Stimulated activated CD8-positive, alpha-beta memory T cell treated with anti-CD3 and anti-CD28 coated beads, Interleukin-7, amount 100 ng/mL, for 48 hours (primary cell): ENCODE data around the gene KLK11.

Experiments used
- DNase-seq, 2 donors: peaks; one replicate each; pipeline ENCODE4 v3.0.0-alpha.2; 2020; ENCODE audit warnings: low read depth in 1 of 2; ENCODE audit errors: extremely low read depth in 1 of 2

Gene KLK11, protein sequence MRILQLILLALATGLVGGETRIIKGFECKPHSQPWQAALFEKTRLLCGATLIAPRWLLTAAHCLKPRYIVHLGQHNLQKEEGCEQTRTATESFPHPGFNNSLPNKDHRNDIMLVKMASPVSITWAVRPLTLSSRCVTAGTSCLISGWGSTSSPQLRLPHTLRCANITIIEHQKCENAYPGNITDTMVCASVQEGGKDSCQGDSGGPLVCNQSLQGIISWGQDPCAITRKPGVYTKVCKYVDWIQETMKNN

DNA sequence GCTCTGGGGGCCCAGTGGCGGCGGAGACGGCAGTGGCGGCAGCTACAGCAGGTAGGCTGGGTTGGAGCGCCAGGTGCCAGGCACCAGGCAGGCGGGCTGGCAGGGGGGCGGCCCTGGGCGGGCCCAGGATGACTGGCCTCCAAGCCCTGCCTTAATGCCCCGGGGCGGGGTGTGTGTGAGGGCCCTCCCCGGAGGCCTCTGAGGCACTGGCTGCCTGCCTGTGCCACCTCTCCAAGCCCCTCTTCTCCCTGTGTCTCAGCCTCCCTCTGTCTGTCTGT is at the start of gene KLK11:
Gene KLK11 (minus strand): TSS at position 63 of the 278 bp plus-strand sequence. CDS start 985 bp downstream, outside the sequence.
- no peak for DNase-seq

DNA sequence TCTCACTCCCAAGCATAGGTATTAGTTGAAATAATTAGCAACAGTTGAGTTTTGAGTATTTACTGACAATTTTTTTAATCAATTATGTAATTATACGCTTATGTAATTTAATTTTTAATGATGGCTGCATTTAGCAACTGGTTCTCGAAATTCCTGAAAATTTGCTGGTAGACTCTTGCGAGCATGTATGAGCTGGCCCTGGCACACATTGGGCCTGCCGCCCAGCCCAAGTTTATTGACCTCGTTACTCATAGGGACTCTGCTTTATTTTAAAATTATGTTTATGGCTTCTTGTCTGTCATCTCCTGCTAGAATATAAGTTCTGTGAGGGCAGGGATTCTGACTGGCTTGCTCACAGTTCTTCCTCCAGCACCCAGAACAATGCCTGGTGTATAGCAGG is 49.6 kb upstream of the KLK11 start:
- no peak for DNase-seq

DNA sequence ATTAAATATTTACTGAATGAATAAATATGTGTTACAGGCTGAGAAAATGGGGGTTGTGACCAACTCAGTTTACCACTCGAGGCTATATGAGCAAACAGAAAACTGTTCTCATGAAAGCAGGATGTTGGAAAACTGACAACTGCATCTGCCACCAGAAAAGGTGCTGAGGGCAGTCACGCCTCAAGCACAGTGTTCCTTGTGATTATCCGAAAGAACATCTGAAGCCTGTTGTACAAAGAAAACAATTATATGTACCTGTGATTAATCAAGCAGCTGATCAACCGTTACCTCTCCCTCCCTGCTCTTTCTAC is 44.6 kb upstream of the KLK11 start:
- DNase-seq: no peak

DNA sequence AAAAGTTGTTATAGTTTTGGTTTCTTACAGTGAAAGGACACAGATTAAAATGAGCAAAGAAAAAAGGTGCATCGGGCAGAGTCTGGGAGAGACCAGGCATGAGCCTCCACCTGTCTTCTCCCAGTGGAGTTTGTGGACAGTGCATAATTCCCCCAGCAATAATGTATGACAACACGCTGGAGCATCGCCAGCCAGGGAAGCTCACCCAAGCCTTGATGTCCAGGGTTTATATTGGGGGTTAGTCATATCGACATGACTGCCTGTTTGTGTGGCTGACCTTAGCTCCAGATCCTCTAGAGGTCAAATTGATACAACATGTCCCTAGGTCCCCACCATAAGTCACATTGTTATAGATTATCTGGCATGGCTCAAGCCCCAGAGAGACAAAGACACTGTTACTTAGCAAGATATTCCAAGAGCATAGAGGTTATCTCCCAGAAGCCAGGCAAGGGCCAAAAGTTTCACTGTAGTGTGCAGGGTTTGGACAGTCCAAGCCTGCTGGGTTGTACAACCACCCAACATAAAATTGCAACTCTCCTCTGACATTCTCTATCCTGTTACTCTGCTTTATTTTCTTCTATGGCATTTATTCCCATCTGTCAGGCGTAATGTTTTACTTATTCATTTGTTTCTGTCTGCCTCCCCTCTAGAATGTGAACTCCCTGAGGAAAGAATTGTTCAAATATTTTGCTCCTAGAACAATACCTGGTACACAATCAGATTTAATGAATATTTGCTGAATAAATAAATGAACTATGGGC is 44.1 kb upstream of the KLK11 start:
- DNase-seq: no peak

DNA sequence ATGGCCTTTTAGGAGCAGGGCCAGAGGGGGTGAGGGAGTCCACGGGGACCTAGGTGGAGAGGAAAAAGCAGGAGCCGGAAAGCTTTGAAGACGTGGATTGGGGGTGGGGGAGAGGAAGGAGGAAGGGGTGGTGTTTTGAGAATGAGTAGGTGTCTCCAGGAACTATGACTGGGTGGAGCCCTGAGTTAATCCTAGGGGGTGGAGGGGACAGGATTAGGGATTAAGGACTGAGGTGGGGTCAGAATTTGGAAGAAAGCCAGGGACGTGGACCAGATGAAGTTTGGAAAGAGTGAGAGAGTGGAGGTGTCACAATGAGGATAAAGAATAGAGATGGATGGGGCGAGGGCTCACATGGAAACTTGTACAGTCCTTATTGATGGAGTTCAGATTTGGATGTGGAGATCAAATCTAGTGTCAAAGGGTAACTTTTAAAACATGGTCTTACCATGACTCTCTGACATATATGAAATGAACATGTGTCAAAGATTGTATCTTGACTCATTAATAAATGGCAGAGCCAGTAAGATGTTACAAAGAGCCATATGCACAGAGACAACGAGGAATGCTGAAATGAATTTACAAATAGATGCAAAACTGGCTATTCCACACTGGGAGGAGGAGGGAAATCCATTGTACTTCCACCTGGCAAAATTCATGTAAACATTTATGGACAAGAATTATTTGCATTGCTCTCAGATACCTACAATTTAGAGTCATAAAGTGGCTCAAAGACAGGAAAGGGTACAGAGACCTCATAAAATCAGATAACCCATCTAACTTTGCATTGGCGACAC is 40.2 kb upstream of the KLK11 start:
- DNase-seq: no peak

DNA sequence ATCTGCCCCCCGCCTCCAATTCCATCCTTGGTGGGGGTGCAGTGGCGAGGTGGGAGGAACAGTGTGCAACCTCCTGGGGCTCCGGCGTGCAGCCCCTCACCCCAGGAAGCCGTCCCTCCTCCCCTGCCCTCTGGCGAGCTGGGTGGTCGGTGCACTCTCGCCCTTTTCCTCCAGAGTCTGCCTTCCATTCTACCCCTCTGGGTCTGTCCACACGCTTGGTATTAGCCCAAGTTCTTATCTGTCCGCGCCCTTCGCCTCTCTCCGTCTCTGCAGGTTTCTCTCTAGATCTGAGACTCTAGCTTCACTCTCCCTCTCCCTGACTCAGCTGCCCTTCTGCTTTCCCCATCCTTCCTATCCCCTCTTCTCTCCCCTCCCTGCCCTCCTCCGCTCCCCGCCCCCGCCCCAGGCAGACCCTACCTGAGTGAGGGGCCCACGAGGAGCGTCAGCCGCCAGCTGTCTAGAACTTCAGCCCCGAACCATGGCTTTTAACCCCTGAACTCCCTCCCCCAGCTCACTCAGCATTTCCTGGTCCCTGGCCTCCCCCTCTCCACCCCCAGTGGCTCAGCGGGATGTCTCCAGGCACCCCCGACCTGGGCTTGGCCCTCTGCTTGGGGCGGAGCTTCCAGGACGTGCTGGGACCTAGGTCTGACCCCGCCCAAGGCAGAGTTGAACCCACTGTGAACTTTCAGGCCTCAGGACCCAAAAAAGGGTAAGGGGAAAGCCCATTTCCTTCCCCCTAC is 39.0 kb upstream of the KLK11 start:
- DNase-seq: no peak

DNA sequence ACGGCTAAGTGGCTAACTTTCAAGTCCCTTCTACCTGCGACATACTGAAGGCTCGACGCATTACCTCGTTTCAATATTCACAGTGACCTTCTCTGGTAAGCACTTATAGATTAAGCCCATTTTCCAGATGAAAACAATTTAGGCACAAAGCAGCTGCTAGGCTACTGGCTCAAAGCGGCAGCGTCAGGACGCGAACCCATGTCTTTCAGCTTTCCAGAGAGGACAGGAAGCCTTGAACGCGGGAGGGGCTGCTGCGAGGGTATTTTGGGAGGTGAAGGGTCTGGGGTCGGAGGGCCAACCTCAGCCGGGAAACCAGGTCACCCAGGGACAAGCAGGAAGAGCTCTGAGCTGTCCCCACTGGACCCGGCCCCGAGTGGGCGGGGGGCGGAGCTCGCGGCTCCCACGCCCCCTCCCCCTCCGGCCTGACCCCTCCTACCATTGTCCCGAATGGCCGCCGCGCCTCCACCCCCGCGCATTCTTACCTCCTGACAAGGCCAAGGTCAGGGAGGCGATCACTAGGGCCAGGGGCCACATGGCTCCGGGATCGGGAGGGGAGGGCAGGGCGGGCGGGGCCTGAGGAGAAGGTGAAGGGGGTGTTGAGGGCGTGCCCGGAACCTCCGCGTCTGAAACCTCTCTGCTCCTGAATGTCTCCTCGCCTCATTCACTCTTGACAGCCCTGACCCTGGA is 38.3 kb upstream of the KLK11 start, which contains the start of gene KLK13:
Gene KLK13 (minus strand): TSS at position 559 of the 687 bp plus-strand sequence. CDS start 25 bp downstream, at position 534.
- no peak for DNase-seq

DNA sequence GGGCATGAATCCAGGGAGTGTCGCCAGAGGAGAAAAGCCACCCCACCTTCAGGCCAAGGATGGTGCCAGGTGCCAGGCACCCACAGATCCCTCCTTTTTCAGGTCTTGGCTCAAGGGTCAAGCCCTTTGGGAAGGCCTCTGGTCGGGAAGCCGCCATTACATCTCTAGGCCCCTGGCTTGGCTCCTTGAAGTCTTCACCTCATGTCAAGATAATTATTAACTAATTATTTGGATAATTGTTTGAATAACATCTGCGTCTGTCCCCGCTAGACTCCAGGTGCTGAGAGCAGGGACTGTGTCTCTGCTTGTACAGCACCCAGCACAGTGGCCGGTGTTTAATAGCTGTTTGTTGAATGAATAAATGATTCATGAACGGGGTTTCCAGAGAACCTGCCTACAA is 37.2 kb upstream of the KLK11 start:
- DNase-seq: no peak

DNA sequence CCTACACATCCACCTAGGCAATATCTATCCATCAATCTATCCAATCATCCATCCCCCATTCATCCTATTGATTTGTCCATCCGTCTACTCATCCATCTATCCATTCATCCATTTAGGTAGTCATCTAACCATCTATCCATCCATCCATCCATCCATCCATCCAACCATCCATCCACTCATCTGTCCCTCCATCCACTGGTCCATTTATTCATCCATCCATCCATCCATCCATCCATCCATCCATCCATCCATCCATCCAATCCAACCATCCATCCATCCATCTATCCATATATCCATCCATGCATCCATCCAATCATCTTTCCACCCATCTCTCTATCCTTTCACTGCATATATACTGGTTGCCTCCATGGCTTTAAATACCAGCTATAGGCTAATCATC is 34.6 kb upstream of the KLK11 start:
- DNase-seq: no peak

DNA sequence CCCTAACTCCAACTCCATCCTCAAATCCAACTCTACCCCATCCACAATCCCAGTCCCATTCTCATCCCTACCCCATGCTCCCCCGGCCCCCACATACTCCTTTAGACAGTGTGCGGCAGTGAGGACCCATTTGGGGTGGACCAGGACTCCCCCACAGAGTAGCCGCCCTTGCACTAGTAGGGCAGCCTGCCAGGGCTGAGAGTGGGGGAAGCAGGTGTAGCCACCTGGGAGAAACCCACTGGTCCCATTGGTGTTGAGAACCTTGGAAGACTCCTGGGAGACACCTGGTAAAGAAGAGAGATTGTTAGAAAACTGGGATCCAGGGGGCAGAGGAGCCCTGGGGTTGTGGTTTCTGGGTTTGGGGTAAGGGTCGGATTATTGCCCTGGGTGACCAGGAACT is 33.9 kb upstream of the KLK11 start:
- no peak for DNase-seq

DNA sequence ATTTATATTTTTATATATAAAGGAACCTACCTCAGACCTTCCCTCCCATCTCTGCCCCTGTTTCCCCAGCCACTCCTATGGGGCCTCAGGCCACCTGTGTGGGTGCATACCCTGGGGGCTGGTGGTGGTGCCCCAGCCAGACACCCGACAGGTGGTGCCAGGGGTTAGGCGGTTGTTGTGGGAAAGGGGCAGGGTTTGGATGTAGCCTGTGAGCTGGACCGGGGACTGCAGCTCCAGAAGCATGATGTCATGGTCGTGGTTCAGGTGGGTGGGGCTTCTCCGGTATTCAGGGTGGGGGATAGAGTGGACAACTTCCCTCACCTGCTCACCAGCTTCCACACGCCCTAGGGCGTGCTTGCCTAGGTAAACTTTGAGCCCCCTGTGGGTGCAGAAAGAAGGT is 33.3 kb upstream of the KLK11 start:
- DNase-seq: no peak

DNA sequence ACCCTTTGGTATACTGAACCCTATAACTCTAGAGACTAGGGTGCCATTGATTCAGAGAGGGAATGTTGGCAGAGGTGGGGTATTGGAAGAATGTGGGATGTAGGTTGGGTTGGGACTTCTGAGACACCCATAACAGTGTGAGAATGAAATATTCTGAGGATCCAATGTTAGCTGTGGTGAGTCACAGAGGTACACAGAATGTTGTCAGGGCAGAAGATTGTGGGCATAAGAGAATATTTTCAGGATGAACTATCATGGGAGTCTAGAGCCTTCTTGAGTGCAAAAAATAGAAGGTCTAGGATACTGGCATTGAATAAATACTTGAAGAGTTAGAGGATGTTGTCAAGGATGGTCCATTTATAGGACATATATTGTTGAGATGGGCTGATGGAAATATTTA is 29.4 kb upstream of the KLK11 start:
- DNase-seq: no peak

DNA sequence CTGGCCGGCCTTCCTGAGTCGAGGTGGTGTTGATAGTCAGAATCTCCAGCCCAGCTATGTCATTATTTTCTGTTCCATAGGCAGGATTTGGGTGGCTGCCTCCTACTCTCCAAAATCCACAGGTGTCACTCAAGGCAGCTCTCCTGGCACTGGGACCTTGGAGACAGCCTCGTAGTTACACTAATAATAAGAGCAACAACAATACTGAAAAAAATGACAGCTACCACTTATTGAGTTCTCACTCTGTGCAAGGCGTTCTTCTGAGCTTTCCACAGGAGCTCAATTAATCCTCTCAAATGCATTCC is 20.6 kb upstream of the KLK11 start:
- DNase-seq: no peak

DNA sequence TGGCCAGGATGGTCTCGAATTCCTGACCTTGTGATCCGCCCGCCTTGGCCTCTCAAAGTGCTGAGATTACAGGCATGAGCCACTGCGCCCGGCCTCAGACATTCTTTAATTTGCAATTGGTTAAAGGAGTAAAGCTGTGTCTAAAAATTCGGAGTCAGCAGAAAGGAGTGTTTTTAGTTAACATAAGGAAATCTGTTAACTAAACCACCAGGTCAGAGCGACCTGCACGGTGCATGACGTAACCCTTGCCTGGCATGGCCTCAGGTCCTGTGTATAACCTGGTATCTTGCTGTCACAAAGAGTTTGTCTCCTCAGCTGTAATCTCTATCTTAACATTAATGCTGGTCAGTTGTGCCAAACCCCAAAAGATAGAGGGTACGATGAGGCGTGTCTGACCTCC is 17.9 kb upstream of the KLK11 start:
- no peak for DNase-seq

DNA sequence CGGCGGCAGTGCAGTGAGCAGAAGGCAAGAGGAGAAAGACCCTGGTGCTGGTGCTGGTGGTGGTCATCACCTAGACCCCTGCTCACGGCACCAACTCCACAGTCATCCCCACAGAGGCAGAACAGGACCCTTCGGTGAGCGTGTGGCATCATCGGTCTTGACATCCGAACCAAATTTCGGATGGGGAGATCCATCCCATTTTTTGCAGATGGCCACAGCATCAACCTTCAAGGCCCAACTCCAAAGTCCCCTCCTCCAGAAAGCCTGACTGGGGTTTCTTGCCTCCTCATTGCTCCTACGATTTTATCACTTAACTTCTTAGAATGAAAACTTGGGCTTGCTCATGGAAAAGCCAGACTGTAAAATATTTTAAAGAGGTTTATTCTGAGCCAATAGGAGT is 17.1 kb upstream of the KLK11 start:
- DNase-seq: no peak

DNA sequence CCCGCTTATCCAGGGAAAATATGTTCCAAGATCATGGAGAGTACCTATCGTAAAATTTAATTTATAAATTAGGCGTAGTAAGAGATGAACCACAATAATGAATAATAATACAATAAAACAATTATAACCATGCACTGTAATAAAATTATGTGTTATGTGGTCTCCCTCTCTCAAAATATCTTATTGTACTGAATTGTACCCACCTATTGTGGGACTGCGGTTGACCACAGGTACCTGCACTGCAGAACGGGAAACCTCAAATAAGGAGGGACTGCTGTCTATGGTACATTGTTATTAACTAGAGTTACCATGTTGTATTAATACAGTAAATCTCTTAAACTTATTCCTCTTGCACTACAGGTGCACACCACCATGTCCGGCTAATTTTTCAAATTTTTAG is 13.7 kb upstream of the KLK11 start:
- DNase-seq: no peak

DNA sequence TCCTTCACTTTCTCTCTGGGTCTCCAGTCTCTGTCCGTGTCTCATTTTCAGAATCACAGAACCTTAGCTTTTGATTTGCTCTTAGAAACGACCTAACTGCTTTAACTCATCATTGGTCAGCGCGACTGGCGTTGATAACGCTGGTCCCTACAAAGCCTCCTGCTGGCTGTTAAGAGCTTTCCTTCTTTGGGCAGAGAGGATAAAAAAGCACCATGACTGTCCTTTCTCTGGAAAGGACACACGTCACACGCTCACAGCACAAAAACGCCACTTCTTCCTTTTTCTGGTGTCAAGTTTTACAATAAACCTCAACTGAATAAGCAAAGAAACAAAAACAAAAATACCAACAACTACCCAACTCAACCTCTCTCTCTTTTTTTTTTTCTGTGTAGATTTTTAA is 10.1 kb upstream of the KLK11 start:
- DNase-seq: no peak

DNA sequence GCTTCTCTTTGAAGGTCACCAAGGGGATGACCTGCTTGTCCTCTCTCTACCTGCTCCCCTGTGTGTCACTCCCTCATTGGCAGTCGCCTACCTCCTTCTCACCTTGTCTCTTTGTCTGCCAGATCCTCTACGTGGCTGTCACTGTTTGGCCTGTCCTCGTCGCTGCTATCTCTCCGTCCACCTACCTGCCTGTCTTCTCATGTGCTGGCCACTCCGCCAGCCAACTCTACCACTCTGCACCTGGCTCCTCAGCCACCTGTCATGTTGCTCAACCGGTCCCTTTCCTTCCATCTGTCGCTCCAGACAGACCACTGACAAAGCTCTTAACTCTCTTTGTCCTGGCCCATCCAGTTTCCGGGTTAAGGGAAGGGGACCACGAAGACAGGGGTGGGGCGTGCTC is 8.3 kb upstream of the KLK11 start, which contains the start of gene KLK12:
Gene KLK12 (minus strand): TSS at position 299 of the 400 bp plus-strand sequence. CDS start 381 bp downstream, outside the sequence.
- no peak for DNase-seq

DNA sequence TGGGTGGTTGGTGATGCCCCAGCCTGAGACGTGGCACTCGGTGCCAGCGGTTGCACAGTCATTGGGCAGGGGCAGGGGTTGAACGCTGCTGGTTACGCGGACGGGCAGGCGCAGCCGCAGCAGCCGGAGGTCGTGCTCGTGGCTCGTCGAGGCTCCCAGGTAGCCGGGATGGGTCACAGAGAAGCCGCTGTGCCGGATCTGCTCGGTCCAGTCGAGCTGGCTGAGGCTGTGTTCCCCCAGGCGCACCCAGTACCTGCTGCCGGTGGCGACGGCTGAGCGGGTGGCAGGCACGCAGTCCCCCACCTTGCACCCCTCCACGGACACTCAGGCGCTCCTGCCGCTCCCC is 5.4 kb upstream of the KLK11 start:
- DNase-seq: no peak

DNA sequence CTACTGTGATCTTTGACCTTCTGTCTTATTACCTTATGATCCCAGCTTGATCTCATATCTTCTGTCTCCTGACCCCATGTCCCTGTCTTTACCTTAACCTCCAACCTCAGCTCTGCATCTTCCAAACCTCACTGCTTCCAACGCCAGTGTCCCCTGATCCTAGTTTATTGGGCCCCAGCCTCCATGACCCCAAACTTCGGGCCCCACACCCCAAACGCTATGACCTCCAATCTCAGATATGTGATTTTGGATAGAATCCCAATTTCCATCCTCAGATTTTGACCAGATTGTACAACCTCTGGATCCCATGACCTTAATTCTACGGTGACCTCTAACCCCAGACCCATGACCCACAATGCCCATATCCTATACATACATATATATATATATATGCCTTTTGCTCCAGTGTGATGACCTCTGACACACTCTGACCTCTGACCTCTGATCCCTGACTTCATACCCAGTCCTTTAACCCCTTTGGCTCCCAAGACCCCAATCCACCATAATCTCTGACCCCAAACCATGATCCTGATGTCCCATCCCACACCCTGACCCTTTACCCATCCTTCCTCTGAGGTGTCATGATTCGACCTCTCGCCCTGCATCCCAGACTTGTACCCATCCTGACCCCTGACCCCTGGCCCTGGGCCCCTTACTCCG is 4.9 kb upstream of the KLK11 start:
- DNase-seq: no peak

DNA sequence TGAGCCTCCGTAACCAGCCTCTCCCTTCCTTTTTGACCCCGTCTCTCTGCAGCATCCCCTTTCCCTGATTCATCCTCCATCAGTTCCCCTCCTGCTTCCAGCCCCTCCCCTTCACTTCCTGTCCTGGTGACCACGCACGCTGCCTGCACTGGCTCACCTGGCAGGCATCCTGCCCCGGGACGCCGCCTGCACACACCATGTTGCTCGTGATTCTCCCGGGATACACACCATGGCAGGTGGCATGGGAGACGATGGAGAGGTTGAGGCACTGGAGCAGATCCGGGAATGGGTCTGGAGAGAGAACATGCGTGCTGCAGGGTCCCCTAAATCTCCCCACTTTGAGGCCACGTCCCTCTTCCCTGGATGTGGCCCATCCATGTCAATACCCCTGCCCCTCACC is 4.2 kb upstream of the KLK11 start:
- no peak for DNase-seq
